H9 (cell line): ENCODE data around the gene OR1J1. TPM values are rescaled to one million over a fixed set of nuclear protein-coding genes. Genes with fewer than 3 reads are reported as not detected.

Experiments used
- DNase-seq: peaks from one replicate; pipeline ENCODE4 v3.0.0-alpha.2; 2017
- H2AFZ ChIP-seq: one replicate; pipeline ENCODE4 v1.6.1; 2013; ENCODE audit warnings: mild to moderate bottlenecking, low read length, control low read depth, moderate library complexity
- H2AK5ac ChIP-seq: 2 replicates; pipeline ENCODE4 v1.6.1; 2013; ENCODE audit warnings: low read length, control low read depth, mixed read lengths; ENCODE audit not compliant: insufficient read length
- H2BK120ac ChIP-seq: one replicate; pipeline ENCODE4 v1.6.1; 2013; ENCODE audit warnings: low read depth, mild to moderate bottlenecking, low read length, control low read depth, inconsistent platforms; ENCODE audit not compliant: poor library complexity, severe bottlenecking
- H2BK12ac ChIP-seq: 2 replicates; pipeline ENCODE4 v1.6.1; 2013; ENCODE audit warnings: low read length, control low read depth, mixed read lengths, low read depth; ENCODE audit not compliant: insufficient read length
- H2BK15ac ChIP-seq: 2 replicates; pipeline ENCODE4 v1.6.1; 2013; ENCODE audit warnings: low read depth, low read length, control low read depth
- H2BK20ac ChIP-seq: one replicate; pipeline ENCODE4 v1.6.1; 2013; ENCODE audit warnings: low read depth, mild to moderate bottlenecking, low read length, control low read depth, inconsistent platforms; ENCODE audit not compliant: poor library complexity, severe bottlenecking
- H2BK5ac ChIP-seq: 2 replicates; pipeline ENCODE4 v1.6.1; 2013; ENCODE audit warnings: low read length, control low read depth, mixed read lengths; ENCODE audit not compliant: insufficient read length
- H3K14ac ChIP-seq: 2 replicates; pipeline ENCODE4 v1.6.1; 2013; ENCODE audit warnings: low read length, control low read depth; ENCODE audit not compliant: insufficient read depth
- H3K18ac ChIP-seq: 2 replicates; pipeline ENCODE4 v1.6.1; 2013; ENCODE audit warnings: low read depth, mild to moderate bottlenecking, mixed read lengths, low read length, control low read depth; ENCODE audit not compliant: insufficient read length
- H3K23ac ChIP-seq: 2 replicates; pipeline ENCODE4 v1.6.1; 2013; ENCODE audit warnings: low read length, control low read depth, mixed read lengths, low read depth; ENCODE audit not compliant: insufficient read length
- H3K23me2 ChIP-seq: 2 replicates; pipeline ENCODE4 v1.6.1; 2013; ENCODE audit warnings: low read depth, mild to moderate bottlenecking, mixed read lengths, low read length, control low read depth; ENCODE audit not compliant: insufficient read length, poor library complexity, severe bottlenecking
- H3K27ac ChIP-seq: 2 replicates; pipeline ENCODE4 v1.5.1; 2013; ENCODE audit warnings: low read length, control low read depth, mixed read lengths, low read depth; ENCODE audit not compliant: insufficient read length
- H3K27me3 ChIP-seq: 2 replicates; pipeline ENCODE4 v1.6.1; 2013; ENCODE audit warnings: low read length, control low read depth, inconsistent platforms; ENCODE audit not compliant: insufficient read depth
- H3K4ac ChIP-seq: 2 replicates; pipeline ENCODE4 v1.6.1; 2013; ENCODE audit warnings: low read depth, mild to moderate bottlenecking, control low read depth, inconsistent platforms, low read length, moderate library complexity
- H3K4me1 ChIP-seq: 2 replicates; pipeline ENCODE4 v1.6.1; 2013; ENCODE audit warnings: low read length, control low read depth, inconsistent platforms; ENCODE audit not compliant: insufficient read depth
- H3K4me2 ChIP-seq: 2 replicates; pipeline ENCODE4 v1.6.1; 2013; ENCODE audit warnings: low read length, control low read depth, mixed read lengths; ENCODE audit not compliant: insufficient read length, insufficient read depth
- H3K56ac ChIP-seq: 2 replicates; pipeline ENCODE4 v1.6.1; 2013; ENCODE audit warnings: low read depth, mild to moderate bottlenecking, mixed read lengths, low read length, control low read depth; ENCODE audit not compliant: insufficient read length
- H3K79me1 ChIP-seq: 2 replicates; pipeline ENCODE4 v1.6.1; 2013; ENCODE audit warnings: low read depth, mild to moderate bottlenecking, moderate library complexity, low read length, control low read depth, inconsistent platforms; ENCODE audit not compliant: insufficient read depth, poor library complexity, severe bottlenecking
- H3K79me2 ChIP-seq: 2 replicates; pipeline ENCODE4 v1.6.1; 2013; ENCODE audit warnings: low read length, control low read depth, inconsistent platforms; ENCODE audit not compliant: insufficient read depth
- H3K9ac ChIP-seq: 2 replicates; pipeline ENCODE4 v1.6.1; 2013; ENCODE audit warnings: low read length, control low read depth, mixed read lengths; ENCODE audit not compliant: insufficient read length; ENCODE audit errors: extremely low read depth
- H3K9me3 ChIP-seq: one replicate; pipeline ENCODE4 v1.6.1; 2013; ENCODE audit warnings: low read depth, low read length, inconsistent platforms; ENCODE audit not compliant: control insufficient read depth
- H3T11ph ChIP-seq: one replicate; pipeline ENCODE4 v1.6.1; 2013; ENCODE audit warnings: mild to moderate bottlenecking, low read length, control low read depth, inconsistent platforms
- H4K20me1 ChIP-seq: one replicate; pipeline ENCODE4 v1.6.1; 2013; ENCODE audit not compliant: control insufficient read depth, insufficient read length, insufficient read depth
- H4K5ac ChIP-seq: 2 replicates; pipeline ENCODE4 v1.6.1; 2013; ENCODE audit warnings: low read depth, mild to moderate bottlenecking, mixed read lengths, low read length, control low read depth; ENCODE audit not compliant: insufficient read length
- H4K8ac ChIP-seq: replicated peaks from 2 replicates; pipeline ENCODE4 v1.6.1; 2013; ENCODE audit warnings: low read length, control low read depth, mixed read lengths, low read depth; ENCODE audit not compliant: insufficient read length
- H4K91ac ChIP-seq: 2 replicates; pipeline ENCODE4 v1.6.1; 2013; ENCODE audit warnings: low read depth, mild to moderate bottlenecking, moderate library complexity, mixed read lengths, low read length, control low read depth; ENCODE audit not compliant: insufficient read length
- H3K27ac Mint-ChIP-seq, 3 experiments: 2 replicates in 2 of 3; 3 replicates in 1 of 3; pipeline ENCODE4 v1.8.0; 2020 to 2021; ENCODE audit warnings: mixed read lengths in 3 of 3, mild to moderate bottlenecking in 1 of 3, moderate library complexity in 1 of 3
- H3K27me3 Mint-ChIP-seq: 2 replicates; pipeline ENCODE4 v1.8.0; 2021; ENCODE audit warnings: low read depth, mild to moderate bottlenecking, moderate library complexity, mixed read lengths
- H3K36me3 Mint-ChIP-seq, 3 experiments: 2 replicates in 2 of 3; 3 replicates in 1 of 3; pipeline ENCODE4 v1.8.0; 2020 to 2021; ENCODE audit warnings: low read depth in 3 of 3, mixed read lengths in 3 of 3; ENCODE audit not compliant: insufficient read depth in 1 of 3
- H3K4me1 Mint-ChIP-seq, 2 experiments: 2 replicates each; pipeline ENCODE4 v1.8.0; 2020; ENCODE audit warnings: mixed read lengths in 2 of 2
- H3K4me3 Mint-ChIP-seq, 2 experiments: 2 replicates in 1 of 2; 3 replicates in 1 of 2; pipeline ENCODE4 v1.8.0; 2020 to 2021; ENCODE audit warnings: mild to moderate bottlenecking in 2 of 2, mixed read lengths in 2 of 2, moderate library complexity in 1 of 2
- H3K9me3 Mint-ChIP-seq, 2 experiments: 2 replicates in 1 of 2; 3 replicates in 1 of 2; pipeline ENCODE4 v1.8.0; 2020; ENCODE audit warnings: mild to moderate bottlenecking in 2 of 2, mixed read lengths in 2 of 2, moderate library complexity in 1 of 2
- CTCF ChIP-seq: fragments of 200-600 bp; sonication (generic); conservative IDR thresholded peaks from 3 replicates; pipeline ENCODE4 v1.8.0; 2021; ENCODE audit warnings: antibody characterized with exemption, mild to moderate bottlenecking
- WGBS: extraction: QIAGEN DNeasy Blood & Tissue Kit; methylation state at CpG from one replicate; pipeline ENCODE4 v1.1.7; 2013; ENCODE audit warnings: missing lambda C conversion rate, low lambda C conversion rate, mixed read lengths; ENCODE audit not compliant: insufficient read length; ENCODE audit errors: extremely low coverage; 5-methylcytosine and 5-hydroxymethylcytosine counted together
- total RNA-seq: library from RNA; stranded (reverse); gene quantifications from 2 replicates; pipeline ENCODE4 v1.2.1, GENCODE V29; 2021

The OR1J1 gene
- total RNA-seq, 1 experiment from 2014 or later = not detected

GRCh38 chr9:122464633-122465567 is 12.8 kb downstream of the OR1J1 start:
- H4K91ac ChIP-seq = no peak overlapping the region
- no peaks in the 10 kb centered on the region for H3K79me2 ChIP-seq
- WGBS = no CpG with 5 or more reads among the region's 10 CpGs
- H2BK20ac ChIP-seq = no peak overlapping the region
- H3K9me3 Mint-ChIP-seq = peaks cover 43 to 60% of the 10 kb centered on the region in 2 experiments
- H3T11ph ChIP-seq = no peak overlapping the region
- no peaks in the 10 kb centered on the region for H4K20me1 ChIP-seq
- H3K27ac Mint-ChIP-seq = no peak overlapping the region; a peak in 1 of 7 replicates
- H2AFZ ChIP-seq = no peak overlapping the region
- H2BK15ac ChIP-seq = no peak overlapping the region
- H3K4ac ChIP-seq = no peak overlapping the region
- no peak overlapping the region for H2BK5ac ChIP-seq
- no peak overlapping the region for H2BK120ac ChIP-seq
- H2BK12ac ChIP-seq = no peak overlapping the region
- no peak overlapping the region for H3K56ac ChIP-seq
- no peak overlapping the region for H4K5ac ChIP-seq
- no peak overlapping the region for H3K14ac ChIP-seq
- H3K4me1 ChIP-seq = no peaks in the 10 kb centered on the region
- peaks cover 5% of the 10 kb centered on the region in 2 experiments; a peak in 2 of 4 replicates for H3K4me1 Mint-ChIP-seq
- H2AK5ac ChIP-seq = no peak overlapping the region
- peak; percentile 80 for TF ChIP-seq CTCF
- H3K36me3 Mint-ChIP-seq = peaks cover 0 to 4% (median 0%) of the 10 kb centered on the region in 3 experiments; a peak in 3 of 7 replicates
- H3K23ac ChIP-seq = no peak overlapping the region
- no peaks in the 10 kb centered on the region for H3K79me1 ChIP-seq
- H3K9ac ChIP-seq = no peak overlapping the region
- no peaks in the 10 kb centered on the region for H3K27me3 ChIP-seq
- peak; percentile 68 for DNase-seq
- H3K23me2 ChIP-seq = no peaks in the 10 kb centered on the region
- peaks cover 15% of the 10 kb centered on the region for H3K27me3 Mint-ChIP-seq
- H3K27ac ChIP-seq = no peak overlapping the region
- no peak overlapping the region for H4K8ac ChIP-seq
- peaks cover 8% of the 10 kb centered on the region for H3K9me3 ChIP-seq
- no peak overlapping the region for H3K4me2 ChIP-seq
- H3K18ac ChIP-seq = no peak overlapping the region
- no peak overlapping the region for H3K4me3 Mint-ChIP-seq
